T-helper 2 cell treated with Interferon-gamma antibody and Interleukin-4, amounts not matched to agents 5 μg/mL and 100 μg/mL, for 36 hours (primary cell): ENCODE results near the gene CLEC3B.
"Not testable (repeated sequence)": the region's sequence is repeated elsewhere in the genome, so short reads cannot be mapped to it uniquely, and the experiment has no call there.

ENCODE experiments used
- DNase-seq: peaks from one replicate; pipeline ENCODE4 v3.0.0; 2021; ENCODE audit warnings: low spot score
- H3K27ac Mint-ChIP-seq: one replicate; pipeline ENCODE4 v1.8.0; 2021; ENCODE audit warnings: mild to moderate bottlenecking, mixed read lengths
- H3K27me3 Mint-ChIP-seq: one replicate; pipeline ENCODE4 v1.8.0; 2021; ENCODE audit warnings: low read depth, mixed read lengths
- H3K36me3 Mint-ChIP-seq: one replicate; pipeline ENCODE4 v1.8.0; 2021; ENCODE audit warnings: low read depth, mixed read lengths
- H3K4me1 Mint-ChIP-seq: one replicate; pipeline ENCODE4 v1.8.0; 2021; ENCODE audit warnings: low read depth, mixed read lengths
- H3K4me3 Mint-ChIP-seq: one replicate; pipeline ENCODE4 v1.8.0; 2022; ENCODE audit warnings: mild to moderate bottlenecking, moderate library complexity, mixed read lengths
- H3K9me3 Mint-ChIP-seq: one replicate; pipeline ENCODE4 v1.8.0; 2021; ENCODE audit warnings: mixed read lengths

CLEC3B gene

DNA sequence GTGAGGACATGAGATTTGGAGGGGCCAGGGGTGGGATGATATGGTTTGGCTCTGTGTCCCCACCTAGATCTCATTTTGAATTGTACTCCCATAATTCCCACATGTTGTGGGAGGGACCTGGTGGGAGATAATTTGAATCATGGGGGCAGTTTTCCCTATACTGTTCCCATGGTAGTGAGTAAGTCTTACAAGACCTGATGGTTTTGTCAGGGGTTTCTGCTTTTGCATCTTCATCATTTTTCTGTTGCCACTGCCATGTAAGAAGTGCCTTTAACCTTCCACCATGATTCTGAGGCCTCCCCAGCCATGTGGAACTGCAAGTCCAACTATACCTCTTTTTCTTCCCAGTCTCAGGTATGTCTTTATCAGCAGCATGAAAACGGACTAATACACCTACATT, 52.2 kb downstream of the CLEC3B start:
- H3K4me3 Mint-ChIP-seq, H3K27me3 Mint-ChIP-seq, H3K9me3 Mint-ChIP-seq, H3K4me1 Mint-ChIP-seq, H3K27ac Mint-ChIP-seq, DNase-seq, H3K36me3 Mint-ChIP-seq: not testable (repeated sequence)

DNA sequence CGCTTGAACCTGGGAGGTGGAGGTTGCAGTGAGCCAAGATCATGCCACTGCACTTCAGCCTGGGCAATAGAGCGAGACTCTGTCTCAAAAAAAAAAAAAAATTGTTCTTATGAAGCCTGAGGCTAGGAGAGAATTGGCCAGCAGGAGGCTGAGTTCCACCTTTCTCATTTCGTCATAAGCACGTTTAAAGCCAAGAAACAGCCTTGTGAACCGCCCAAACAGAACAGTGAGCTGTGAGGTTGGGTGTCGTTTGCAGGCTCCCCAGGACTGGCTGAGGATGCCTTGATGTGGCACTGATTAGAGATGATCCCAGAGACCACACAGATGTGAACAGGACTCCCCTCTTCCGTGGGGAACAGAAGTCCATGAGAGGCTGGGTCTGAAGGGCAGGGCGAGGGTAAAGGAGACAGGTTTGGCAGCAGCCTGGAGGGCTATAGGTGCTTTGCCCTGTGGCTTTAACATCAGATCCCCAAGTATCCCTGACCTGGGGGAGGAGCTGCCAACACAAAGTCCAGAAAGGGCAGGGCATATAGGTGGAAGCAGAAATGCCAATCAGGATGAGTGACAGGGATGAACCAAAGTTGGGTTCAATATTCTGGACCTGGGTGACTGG, 52.9 kb downstream of the CLEC3B start:
- no peak for DNase-seq
- Mint-ChIP-seq H3K27me3 (no peaks in the 10 kb centered on the region), H3K27ac (no peak overlapping the region), H3K36me3 (peaks cover 7% of the 10 kb centered on the region), H3K9me3 (no peaks in the 10 kb centered on the region), H3K4me3 (no peak overlapping the region), H3K4me1 (peaks cover 10% of the 10 kb centered on the region)

DNA sequence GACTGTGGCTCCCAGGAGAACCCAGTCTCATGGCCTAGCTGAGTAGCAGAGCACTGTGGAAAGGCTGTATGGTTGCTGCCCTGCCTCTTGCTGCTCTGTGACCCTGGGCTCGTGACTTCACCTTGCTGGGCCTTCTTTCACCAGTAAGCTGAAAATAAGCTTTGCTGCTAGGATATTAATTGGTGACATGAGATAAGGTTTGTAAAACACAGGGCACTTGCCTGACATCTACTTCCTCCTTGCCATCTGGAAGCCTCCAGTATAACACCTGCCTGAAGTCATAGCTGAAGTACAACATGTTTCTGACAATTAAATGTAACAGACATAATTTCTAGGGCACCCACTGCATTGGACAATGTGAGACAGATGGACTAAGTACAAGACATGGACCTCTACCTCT, 53.6 kb downstream of the CLEC3B start:
- H3K27ac Mint-ChIP-seq, result no peak overlapping the region

DNA sequence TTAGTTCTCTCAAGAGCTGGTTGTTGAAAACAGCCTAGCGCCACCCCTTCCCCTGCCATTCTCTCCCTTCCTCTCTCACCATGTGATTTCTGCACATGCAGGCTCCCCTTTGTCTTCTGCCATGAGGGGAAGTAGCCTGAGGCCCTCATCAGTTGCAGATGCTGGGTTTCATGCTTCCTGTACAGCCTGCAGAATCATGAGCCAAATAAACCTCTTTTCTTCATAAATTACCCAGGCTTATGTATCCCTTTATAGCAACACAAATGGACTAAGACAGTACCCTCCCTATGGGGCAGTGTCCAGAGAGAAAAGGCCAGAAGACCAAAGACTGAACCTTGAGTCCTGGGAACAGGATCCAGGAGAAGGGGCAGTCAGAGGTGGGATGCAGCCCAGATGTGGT, 54.7 kb downstream of the CLEC3B start:
- no peaks in the 10 kb centered on the region for H3K27me3 Mint-ChIP-seq
- no peak overlapping the region for H3K4me3 Mint-ChIP-seq
- no peak overlapping the region for H3K27ac Mint-ChIP-seq
- no peaks in the 10 kb centered on the region for H3K9me3 Mint-ChIP-seq
- no peak for DNase-seq
- H3K36me3 Mint-ChIP-seq, result peaks cover 15% of the 10 kb centered on the region
- peaks cover 10% of the 10 kb centered on the region for H3K4me1 Mint-ChIP-seq

More for the DNA sequence above, 53.6 kb downstream of the CLEC3B start:
- Mint-ChIP-seq H3K27me3 (no peaks in the 10 kb centered on the region), H3K4me1 (peaks cover 10% of the 10 kb centered on the region), H3K9me3 (no peaks in the 10 kb centered on the region), H3K36me3 (peaks cover 11% of the 10 kb centered on the region), H3K4me3 (no peak overlapping the region)
- no peak for DNase-seq

DNA sequence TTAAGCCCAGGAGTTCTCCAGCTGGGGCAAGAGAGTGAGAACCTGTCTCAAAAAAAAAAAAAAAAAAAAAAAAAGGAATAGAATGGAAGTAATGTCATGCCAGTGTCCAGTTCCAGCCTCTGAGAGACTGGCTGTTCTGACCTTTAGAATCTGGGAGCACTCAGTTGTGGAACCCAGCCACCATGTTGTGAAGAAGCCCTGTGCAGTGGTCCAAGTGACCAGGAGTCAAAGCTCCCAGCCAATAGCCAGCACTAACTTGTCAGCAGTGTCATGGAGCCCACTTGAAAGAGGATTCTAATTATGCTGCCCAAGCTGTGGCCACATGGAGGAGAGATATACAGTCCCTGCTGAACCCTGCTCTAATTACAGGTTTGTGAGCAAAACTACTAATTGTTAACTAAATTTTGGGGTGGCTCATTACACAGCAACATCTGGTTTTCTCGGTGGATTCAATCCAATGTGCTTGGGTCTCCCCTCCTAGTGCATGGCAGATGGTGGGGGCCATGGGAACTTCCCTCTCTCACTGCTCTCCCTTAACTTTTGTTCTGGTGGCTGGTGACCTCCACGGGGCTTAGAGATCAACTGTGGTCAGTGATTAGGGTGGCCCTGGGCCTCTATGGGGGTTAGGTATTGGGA, 55.5 kb downstream of the CLEC3B start:
- H3K4me1 Mint-ChIP-seq, result peaks cover 10% of the 10 kb centered on the region
- no peak overlapping the region for H3K27ac Mint-ChIP-seq
- H3K27me3 Mint-ChIP-seq, result no peaks in the 10 kb centered on the region
- peaks cover 20% of the 10 kb centered on the region for H3K36me3 Mint-ChIP-seq
- H3K4me3 Mint-ChIP-seq, result no peak overlapping the region
- no peak for DNase-seq
- no peaks in the 10 kb centered on the region for H3K9me3 Mint-ChIP-seq

DNA sequence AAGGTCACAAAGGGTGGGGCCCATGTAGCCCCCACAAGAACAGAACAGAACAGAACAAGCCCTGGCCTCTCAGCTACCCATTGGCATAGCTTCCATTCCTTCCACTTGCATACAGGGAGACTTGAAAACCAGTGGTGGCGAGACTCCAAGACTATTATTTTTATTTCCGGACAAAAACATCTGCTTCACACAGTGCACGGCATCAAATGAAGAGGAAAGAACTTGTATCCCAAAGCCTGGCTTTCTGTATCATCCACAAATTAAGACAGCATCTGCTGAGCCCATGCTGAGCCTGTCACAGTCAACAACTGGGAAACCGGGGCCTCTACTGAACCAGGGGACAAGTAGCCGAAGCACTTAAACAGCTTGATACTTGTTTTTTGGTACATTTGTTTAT, 56.0 kb downstream of the CLEC3B start:
- Mint-ChIP-seq H3K9me3 (no peaks in the 10 kb centered on the region), H3K4me1 (peaks cover 10% of the 10 kb centered on the region), H3K27me3 (no peaks in the 10 kb centered on the region), H3K4me3 (no peak overlapping the region), H3K36me3 (peaks cover 26% of the 10 kb centered on the region), H3K27ac (no peak overlapping the region)
- DNase-seq, result no peak

DNA sequence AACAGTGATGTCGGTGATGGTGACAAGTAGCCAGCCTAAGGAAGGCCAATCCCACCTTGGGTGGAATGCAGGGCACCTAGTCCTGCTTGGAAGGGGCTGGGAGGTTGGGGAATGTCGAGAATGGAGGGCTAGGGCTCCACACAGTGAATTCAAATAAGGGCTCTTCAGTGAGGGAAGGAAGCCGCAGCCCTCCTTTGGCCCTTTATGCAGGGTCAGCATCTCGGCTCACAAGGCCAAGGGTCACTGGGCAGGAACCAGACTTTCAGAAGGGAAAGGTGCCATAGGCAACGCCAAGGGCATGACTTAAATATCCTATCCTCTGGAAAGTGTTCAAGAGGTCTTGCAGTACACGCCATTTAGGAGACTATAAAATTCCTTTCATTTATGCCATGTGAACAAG, 56.9 kb downstream of the CLEC3B start:
- Mint-ChIP-seq H3K27me3 (no peaks in the 10 kb centered on the region), H3K27ac (no peak overlapping the region), H3K4me3 (no peak overlapping the region), H3K36me3 (peaks cover 28% of the 10 kb centered on the region), H3K9me3 (no peaks in the 10 kb centered on the region), H3K4me1 (peaks cover 10% of the 10 kb centered on the region)
- no peak for DNase-seq

DNA sequence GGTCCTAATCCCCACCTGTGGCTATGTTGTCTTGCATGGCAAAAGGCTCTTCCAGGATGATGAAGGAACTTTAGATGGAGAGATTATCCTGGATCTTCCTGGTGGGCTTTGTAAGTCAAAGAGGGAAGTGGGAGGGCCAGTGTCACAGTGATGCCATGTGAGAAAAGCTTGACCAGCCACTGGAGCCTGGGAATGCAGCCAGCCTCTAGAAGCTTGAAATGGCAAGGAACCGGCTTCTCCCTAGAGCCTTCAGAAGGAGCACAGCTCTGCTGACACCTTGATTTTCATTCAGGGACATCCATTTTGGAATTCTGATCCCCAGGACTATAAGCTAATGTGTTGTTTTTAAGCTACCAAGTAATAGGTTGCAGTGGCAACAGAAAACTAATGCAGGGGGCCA, 58.3 kb downstream of the CLEC3B start:
- no peak overlapping the region for H3K4me3 Mint-ChIP-seq
- no peaks in the 10 kb centered on the region for H3K9me3 Mint-ChIP-seq
- H3K27me3 Mint-ChIP-seq, result no peaks in the 10 kb centered on the region
- peaks cover 11% of the 10 kb centered on the region for H3K4me1 Mint-ChIP-seq
- H3K27ac Mint-ChIP-seq, result no peak overlapping the region
- no peak for DNase-seq
- H3K36me3 Mint-ChIP-seq, result peaks cover 34% of the 10 kb centered on the region

DNA sequence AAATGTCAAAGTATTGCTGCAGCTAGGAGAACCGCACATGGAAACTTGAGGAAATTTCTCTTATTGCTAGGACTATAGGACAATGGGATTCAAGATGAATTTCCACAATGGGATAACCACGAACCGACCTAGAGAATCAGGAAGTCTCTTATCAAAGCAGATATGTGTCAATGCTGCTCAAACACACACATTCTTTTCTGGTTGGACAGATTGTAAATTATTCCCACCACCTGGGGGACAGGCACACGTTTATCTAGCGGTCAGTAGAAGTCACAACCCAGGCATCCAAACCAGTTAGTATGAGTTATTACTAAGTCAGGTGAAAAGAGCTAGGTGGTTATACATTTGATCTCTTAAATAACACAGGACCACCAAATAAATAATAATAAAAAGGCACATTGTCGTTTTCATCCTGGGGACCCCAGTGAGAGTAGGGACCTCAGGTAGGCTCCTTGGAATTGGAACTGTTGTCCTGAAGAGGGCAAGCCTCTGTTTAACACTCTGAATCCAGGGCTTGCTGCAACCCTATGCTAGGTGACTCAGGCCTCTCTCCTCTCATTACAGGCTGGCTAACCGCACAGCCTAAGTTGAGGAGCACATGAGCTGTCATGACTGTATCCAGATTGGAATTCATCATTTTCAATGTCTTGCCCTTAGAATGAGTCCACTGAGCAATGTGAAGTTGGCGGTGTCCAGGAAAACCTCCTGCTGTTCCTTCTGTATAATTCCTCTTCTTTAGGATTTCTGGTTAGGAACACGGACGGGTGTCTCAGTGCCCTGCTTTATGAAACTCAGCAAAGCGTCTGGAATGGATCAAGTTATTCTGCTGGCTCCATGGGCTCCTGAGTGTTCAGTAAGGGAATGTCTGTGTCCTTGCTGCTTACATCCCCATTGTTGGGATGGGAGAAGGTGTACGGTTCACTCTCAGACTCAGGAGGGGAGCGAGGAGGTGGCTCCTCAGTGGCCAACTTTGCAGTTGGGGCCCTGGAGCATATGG, 59.0 kb downstream of the CLEC3B start:
- H3K27me3 Mint-ChIP-seq, result no peaks in the 10 kb centered on the region
- no peak overlapping the region for H3K4me3 Mint-ChIP-seq
- DNase-seq, result no peak
- H3K27ac Mint-ChIP-seq, result no peak overlapping the region
- H3K4me1 Mint-ChIP-seq, result peaks cover 6% of the 10 kb centered on the region
- H3K9me3 Mint-ChIP-seq, result no peaks in the 10 kb centered on the region
- peaks cover 37% of the 10 kb centered on the region for H3K36me3 Mint-ChIP-seq
